Measurements from ENCODE around the gene PRMT7. TPM values are rescaled to one million over a fixed set of nuclear protein-coding genes. Genes with fewer than 3 reads are reported as not detected.

Gene PRMT7
- total and polyA plus RNA-seq, 2 experiments from 2014 or later = 27.2 to 49.6 TPM

- no peaks in the 10 kb centered on the region for H3K9me2 ChIP-seq (ENCODE audit: insufficient read depth)
- no peak overlapping the region for H3K4me3 ChIP-seq
- TF ChIP-seq EZH2phosphoT487 (IDR thresholded peaks at IDR 0.05; ENCODE audit: insufficient read depth, low read depth) (no peak), EZH2 (IDR thresholded peaks at IDR 0.05; ENCODE audit: insufficient read depth, poor library complexity, severe bottlenecking) (no peak)
- H3K4me2 ChIP-seq (ENCODE audit: unreplicated experiment) = no peak overlapping the region
- no peak overlapping the region for H3K9ac ChIP-seq
- DNase-seq = no peak
- no peak overlapping the region for H2AFZ ChIP-seq
- 71 to 74% methylated on average over 16 to 20 of the region's 20 CpGs for WGBS, 2 experiments (ENCODE audit: low coverage in 1 of 2, low lambda C conversion rate in 2 of 2, missing lambda C conversion rate in 2 of 2)
- no peaks in the 10 kb centered on the region for H3K4me1 ChIP-seq (ENCODE audit: insufficient read depth)
- no peaks in the 10 kb centered on the region for H3K27me3 ChIP-seq (replicated peaks; ENCODE audit: insufficient read depth)
- in situ Hi-C loops (cut with MboI) = no loop called here
- H4K20me1 ChIP-seq (ENCODE audit: insufficient read depth) = no peaks in the 10 kb centered on the region
- no peaks in the 10 kb centered on the region for H3K36me3 ChIP-seq (ENCODE audit: low read depth)
- H3K79me2 ChIP-seq (ENCODE audit: insufficient read depth) = no peaks in the 10 kb centered on the region
- no peaks in the 10 kb centered on the region for H3K9me3 ChIP-seq (ENCODE audit: low read depth)
- no peak overlapping the region for H3K27ac ChIP-seq
- 0 out of 2 replicates have a peak, but pooled peaks cover 3% of the 10 kb centered on the region for H3F3A ChIP-seq (ENCODE audit: insufficient read depth)
These were observed 56.6 kb downstream of the PRMT7 start for GRCh38 chr16:68367440-68367839.

GRCh38 chr16:68367891-68368290 is 57.1 kb downstream of the PRMT7 start:
- no peak overlapping the region for H3K9ac ChIP-seq
- H3K9me2 ChIP-seq (ENCODE audit: insufficient read depth) = no peaks in the 10 kb centered on the region
- in situ Hi-C loops (cut with MboI) = no loop called here
- TF ChIP-seq EZH2phosphoT487 (IDR thresholded peaks at IDR 0.05; ENCODE audit: insufficient read depth, low read depth) (no peak), EZH2 (IDR thresholded peaks at IDR 0.05; ENCODE audit: insufficient read depth, poor library complexity, severe bottlenecking) (no peak)
- H4K20me1 ChIP-seq (ENCODE audit: insufficient read depth) = no peaks in the 10 kb centered on the region
- no peaks in the 10 kb centered on the region for H3K4me1 ChIP-seq (ENCODE audit: insufficient read depth)
- no peaks in the 10 kb centered on the region for H3F3A ChIP-seq (ENCODE audit: insufficient read depth)
- no peaks in the 10 kb centered on the region for H3K36me3 ChIP-seq (ENCODE audit: low read depth)
- DNase-seq = no peak
- H3K4me3 ChIP-seq = no peak overlapping the region
- H3K79me2 ChIP-seq (ENCODE audit: insufficient read depth) = no peaks in the 10 kb centered on the region
- no peaks in the 10 kb centered on the region for H3K27me3 ChIP-seq (replicated peaks; ENCODE audit: insufficient read depth)
- H2AFZ ChIP-seq = no peak overlapping the region
- no peak overlapping the region for H3K4me2 ChIP-seq (ENCODE audit: unreplicated experiment)
- H3K27ac ChIP-seq = no peak overlapping the region
- WGBS, 2 experiments (ENCODE audit: low coverage in 1 of 2, low lambda C conversion rate in 2 of 2, missing lambda C conversion rate in 2 of 2) = 64 to 66% methylated on average over 14 of the region's 14 CpGs
- no peaks in the 10 kb centered on the region for H3K9me3 ChIP-seq (ENCODE audit: low read depth)

DNA sequence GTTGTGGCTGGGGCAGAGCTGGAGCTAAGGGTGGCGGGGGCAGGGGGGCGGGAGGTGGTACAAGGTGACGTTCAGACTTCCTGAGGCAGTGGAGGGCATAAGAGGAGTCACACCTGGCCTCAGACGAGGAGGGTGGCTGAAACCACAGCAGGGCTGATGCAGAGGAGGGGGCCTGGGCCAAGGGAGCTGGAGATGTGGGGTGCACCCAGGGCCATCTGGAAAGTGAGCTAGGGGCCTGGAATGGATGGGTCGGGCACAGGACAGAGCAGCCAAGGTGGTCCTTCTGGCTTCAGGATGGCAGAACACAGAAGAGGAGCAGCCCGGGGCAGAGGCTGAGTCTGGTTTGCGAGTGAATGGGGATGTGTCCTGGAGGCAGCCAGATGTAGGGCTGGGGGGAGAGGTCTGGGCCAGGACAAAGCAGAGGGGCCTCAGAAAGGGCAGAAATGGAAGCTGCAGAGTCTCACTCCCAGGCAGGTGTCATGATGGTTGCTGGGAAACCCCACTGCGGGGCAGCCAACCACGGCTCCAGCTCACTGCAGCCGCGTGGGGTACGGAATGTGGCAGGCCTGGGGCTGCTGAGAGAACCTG is 57.6 kb downstream of the PRMT7 start:
- Histone ChIP-seq H3K27me3 (replicated peaks; ENCODE audit: insufficient read depth) (no peaks in the 10 kb centered on the region), H2AFZ (no peak overlapping the region), H3F3A (ENCODE audit: insufficient read depth) (no peaks in the 10 kb centered on the region), H3K4me2 (ENCODE audit: unreplicated experiment) (no peak overlapping the region), H3K4me3 (no peak overlapping the region), H3K36me3 (ENCODE audit: low read depth) (no peaks in the 10 kb centered on the region), H3K27ac (no peak overlapping the region), H3K9ac (no peak overlapping the region), H3K4me1 (ENCODE audit: insufficient read depth) (no peaks in the 10 kb centered on the region), H3K9me2 (ENCODE audit: insufficient read depth) (no peaks in the 10 kb centered on the region), H4K20me1 (ENCODE audit: insufficient read depth) (no peaks in the 10 kb centered on the region), H3K79me2 (ENCODE audit: insufficient read depth) (no peaks in the 10 kb centered on the region), H3K9me3 (ENCODE audit: low read depth) (no peaks in the 10 kb centered on the region)
- 23 to 27% methylated on average over 9 to 12 of the region's 12 CpGs for WGBS, 2 experiments (ENCODE audit: low coverage in 1 of 2, low lambda C conversion rate in 2 of 2, missing lambda C conversion rate in 2 of 2)
- TF ChIP-seq EZH2 (IDR thresholded peaks at IDR 0.05; ENCODE audit: insufficient read depth, poor library complexity, severe bottlenecking) (no peak), EZH2phosphoT487 (IDR thresholded peaks at IDR 0.05; ENCODE audit: insufficient read depth, low read depth) (no peak)
- in situ Hi-C loops (cut with MboI) = no loop called here
- DNase-seq = no peak

- TF ChIP-seq EZH2 (IDR thresholded peaks at IDR 0.05; ENCODE audit: insufficient read depth, poor library complexity, severe bottlenecking) = no peak
- no peak for TF ChIP-seq EZH2phosphoT487 (IDR thresholded peaks at IDR 0.05; ENCODE audit: insufficient read depth, low read depth)
- Histone ChIP-seq H3K9me3 (ENCODE audit: low read depth) (no peaks in the 10 kb centered on the region), H3K4me1 (ENCODE audit: insufficient read depth) (no peaks in the 10 kb centered on the region), H3F3A (ENCODE audit: insufficient read depth) (no peaks in the 10 kb centered on the region), H2AFZ (no peak overlapping the region), H3K27ac (no peak overlapping the region), H3K27me3 (replicated peaks; ENCODE audit: insufficient read depth) (no peaks in the 10 kb centered on the region), H3K4me2 (ENCODE audit: unreplicated experiment) (no peak overlapping the region), H3K4me3 (no peak overlapping the region), H3K36me3 (ENCODE audit: low read depth) (no peaks in the 10 kb centered on the region), H4K20me1 (ENCODE audit: insufficient read depth) (no peaks in the 10 kb centered on the region), H3K79me2 (ENCODE audit: insufficient read depth) (no peaks in the 10 kb centered on the region), H3K9me2 (ENCODE audit: insufficient read depth) (no peaks in the 10 kb centered on the region), H3K9ac (no peak overlapping the region)
- DNase-seq = no peak
- in situ Hi-C loops (cut with MboI) = no loop called here
- WGBS, 2 experiments (ENCODE audit: low coverage in 1 of 2, low lambda C conversion rate in 2 of 2, missing lambda C conversion rate in 2 of 2) = 55 to 57% methylated on average over 2 to 4 of the region's 4 CpGs
These were observed 58.3 kb downstream of the PRMT7 start for GRCh38 chr16:68369168-68369567.
